Measurements from ENCODE around the gene RPS6KA2.

The RPS6KA2 gene

DNA sequence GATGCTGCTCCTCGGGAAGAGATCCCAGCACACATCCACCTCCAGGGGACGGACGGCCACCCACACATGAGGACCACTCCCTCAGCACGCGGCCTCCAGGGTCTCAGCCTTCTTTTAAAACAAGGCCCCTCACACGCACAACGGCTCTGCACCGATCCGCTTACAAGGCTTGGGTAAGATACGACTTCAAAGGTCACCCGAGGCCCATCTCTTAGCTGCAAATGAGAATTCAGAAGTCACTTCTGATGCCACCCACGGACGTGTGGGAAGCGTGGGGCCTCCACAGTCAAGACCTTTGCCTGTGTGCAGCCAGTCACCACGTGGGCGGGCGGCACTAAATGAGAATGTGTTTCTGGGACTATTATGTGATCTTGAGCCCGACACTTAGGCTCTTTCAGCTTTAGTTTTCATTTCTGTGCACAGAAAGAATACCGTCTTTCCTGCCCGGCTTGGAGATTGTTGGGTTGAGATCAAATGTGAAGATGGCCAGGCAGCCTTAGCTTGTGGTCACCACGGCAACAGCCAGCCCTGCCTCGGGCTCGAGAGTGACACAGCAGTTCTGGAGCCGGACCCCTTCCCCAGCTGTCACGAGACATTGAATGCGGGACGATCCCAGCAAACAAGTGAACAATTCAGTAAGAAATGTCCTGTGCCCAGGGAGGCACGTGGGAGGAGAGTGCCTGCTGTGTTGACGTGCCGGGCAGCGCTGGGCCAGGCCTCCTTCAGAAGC lies 132.1 kb downstream of the RPS6KA2 start:
- TF ChIP-seq, protein P1, sequence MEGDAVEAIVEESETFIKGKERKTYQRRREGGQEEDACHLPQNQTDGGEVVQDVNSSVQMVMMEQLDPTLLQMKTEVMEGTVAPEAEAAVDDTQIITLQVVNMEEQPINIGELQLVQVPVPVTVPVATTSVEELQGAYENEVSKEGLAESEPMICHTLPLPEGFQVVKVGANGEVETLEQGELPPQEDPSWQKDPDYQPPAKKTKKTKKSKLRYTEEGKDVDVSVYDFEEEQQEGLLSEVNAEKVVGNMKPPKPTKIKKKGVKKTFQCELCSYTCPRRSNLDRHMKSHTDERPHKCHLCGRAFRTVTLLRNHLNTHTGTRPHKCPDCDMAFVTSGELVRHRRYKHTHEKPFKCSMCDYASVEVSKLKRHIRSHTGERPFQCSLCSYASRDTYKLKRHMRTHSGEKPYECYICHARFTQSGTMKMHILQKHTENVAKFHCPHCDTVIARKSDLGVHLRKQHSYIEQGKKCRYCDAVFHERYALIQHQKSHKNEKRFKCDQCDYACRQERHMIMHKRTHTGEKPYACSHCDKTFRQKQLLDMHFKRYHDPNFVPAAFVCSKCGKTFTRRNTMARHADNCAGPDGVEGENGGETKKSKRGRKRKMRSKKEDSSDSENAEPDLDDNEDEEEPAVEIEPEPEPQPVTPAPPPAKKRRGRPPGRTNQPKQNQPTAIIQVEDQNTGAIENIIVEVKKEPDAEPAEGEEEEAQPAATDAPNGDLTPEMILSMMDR (IDR thresholded peaks at IDR 0.05; ENCODE audit: control insufficient read depth, extremely low read depth, insufficient read depth): no peak
- H3K4me3 ChIP-seq (ENCODE audit: low read depth, low read length): no peak overlapping the region
- no peak for DNase-seq (ENCODE audit: low read depth)

- no peak overlapping the region for H3K4me3 ChIP-seq (ENCODE audit: low read depth, low read length)
- DNase-seq (ENCODE audit: low read depth): no peak
- TF ChIP-seq, protein P1 (IDR thresholded peaks at IDR 0.05; ENCODE audit: control insufficient read depth, extremely low read depth, insufficient read depth): no peak
Observed at GRCh38 chr6:166494101-166494441, 133.0 kb downstream of the RPS6KA2 start.

DNA sequence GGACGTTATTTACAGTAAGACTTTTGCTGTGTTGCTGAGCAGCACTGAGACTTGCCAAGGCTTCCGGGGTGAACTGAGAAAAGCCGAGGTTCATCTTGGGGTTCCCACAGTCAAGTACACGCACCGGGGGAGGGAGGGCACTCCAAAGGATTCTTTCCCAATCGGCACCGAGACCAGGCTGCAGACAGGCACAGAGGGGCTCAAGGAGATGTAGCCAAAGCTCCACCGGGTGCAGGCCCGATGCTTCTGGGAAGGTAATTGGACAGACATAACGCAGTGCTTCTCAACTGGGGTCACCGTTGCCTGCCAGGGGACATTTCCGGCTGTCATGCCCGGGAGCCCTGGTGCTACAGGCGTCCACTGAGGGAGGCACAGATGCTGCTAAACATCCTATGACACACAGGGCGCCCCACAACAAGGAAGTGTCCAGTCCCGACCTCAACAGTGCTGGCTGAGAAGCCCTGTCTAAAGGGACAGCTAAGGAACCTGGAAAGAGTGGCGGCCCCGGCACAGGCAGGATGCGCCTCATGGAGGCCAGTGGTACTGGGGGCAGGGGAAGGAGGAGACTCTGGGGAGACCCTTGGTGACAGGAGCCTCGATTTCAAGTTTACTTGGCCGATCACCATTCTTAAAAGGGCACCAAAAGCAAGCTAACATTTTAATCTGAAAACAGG lies 133.5 kb downstream of the RPS6KA2 start:
- no peak overlapping the region for H3K4me3 ChIP-seq (ENCODE audit: low read depth, low read length)
- no peak for DNase-seq (ENCODE audit: low read depth)
- TF ChIP-seq, protein P1 (IDR thresholded peaks at IDR 0.05; ENCODE audit: control insufficient read depth, extremely low read depth, insufficient read depth): no peak

DNA sequence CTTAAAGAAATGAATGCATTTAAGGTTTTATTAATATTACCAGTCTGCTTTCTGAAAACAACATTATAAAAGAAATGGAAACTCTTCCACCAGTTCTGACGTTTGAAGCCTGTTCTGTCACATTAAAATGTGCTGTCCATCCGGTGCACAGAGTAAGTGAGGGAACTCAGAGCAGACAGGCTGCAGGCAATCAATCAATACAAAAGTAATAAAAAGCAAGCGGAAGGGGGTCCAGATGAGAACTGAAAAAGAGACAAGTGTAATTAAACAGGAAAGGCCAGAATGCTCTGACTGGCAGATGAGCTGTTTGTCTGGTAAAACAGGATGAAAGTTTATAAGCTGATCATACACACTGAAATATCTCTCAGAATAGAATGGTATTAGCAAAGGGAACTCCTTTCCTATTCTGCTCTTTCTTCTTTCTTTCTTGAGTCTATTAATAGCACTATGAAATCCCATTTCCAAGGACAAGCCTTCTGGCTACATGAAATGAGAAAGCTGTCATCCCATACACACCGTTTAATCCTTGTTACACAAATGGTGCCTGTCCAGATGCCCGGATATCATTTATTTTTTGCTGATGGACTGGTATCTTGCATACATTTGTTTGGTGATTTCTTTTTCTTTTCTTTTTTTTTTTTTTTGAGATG lies 134.8 kb downstream of the RPS6KA2 start:
- no peak for DNase-seq (ENCODE audit: low read depth)

DNA sequence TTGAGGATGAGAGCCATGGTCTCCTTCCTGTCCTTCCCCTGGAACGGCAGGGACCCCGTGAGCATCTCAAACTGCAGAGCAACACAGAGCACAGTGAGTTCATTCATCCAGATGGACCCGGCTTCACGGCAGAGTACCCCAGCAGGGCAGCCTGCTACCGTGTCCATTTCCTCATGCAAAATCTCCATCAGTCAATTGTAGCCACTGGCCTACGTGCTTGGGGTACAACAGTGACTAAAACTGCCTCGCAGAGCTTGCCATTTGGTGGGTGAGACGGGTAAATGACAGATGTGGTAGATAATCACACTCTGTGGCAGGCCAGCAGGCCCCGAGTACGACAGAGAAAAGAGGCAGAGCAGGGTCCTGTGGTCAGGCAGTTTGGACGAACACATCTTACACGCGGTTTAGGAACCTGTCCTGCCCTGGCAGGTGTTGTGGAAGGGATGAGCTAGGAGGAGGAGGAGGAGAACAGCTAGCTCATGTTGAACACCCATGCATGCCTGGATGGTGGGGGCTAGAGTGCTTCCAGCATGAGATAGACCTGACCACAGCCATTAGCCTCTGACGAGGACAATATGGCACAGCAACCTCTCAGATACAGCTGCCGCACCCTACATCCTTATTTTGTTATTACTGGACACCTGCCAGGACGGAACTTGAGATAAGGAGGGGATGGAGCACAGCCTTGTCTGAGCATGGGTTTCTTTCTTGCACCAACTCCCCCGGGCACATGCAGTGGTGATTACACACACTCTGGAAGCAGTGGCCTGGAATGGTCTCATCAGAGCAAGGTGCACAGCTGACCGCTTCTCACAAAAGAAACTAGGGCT lies 136.2 kb downstream of the RPS6KA2 start:
- H3K4me3 ChIP-seq (ENCODE audit: low read depth, low read length): no peak overlapping the region
- TF ChIP-seq, protein P1 (IDR thresholded peaks at IDR 0.05; ENCODE audit: control insufficient read depth, extremely low read depth, insufficient read depth): no peak
- no peak for DNase-seq (ENCODE audit: low read depth)

More for the DNA sequence above, 134.8 kb downstream of the RPS6KA2 start:
- TF ChIP-seq, protein P1 (IDR thresholded peaks at IDR 0.05; ENCODE audit: control insufficient read depth, extremely low read depth, insufficient read depth): no peak
- H3K4me3 ChIP-seq (ENCODE audit: low read depth, low read length): no peak overlapping the region

- TF ChIP-seq, protein P1 (IDR thresholded peaks at IDR 0.05; ENCODE audit: control insufficient read depth, extremely low read depth, insufficient read depth): no peak
- no peak for DNase-seq (ENCODE audit: low read depth)
- H3K4me3 ChIP-seq (ENCODE audit: low read depth, low read length): no peak overlapping the region
Observed at GRCh38 chr6:166489301-166490155, 137.5 kb downstream of the RPS6KA2 start.

All from LNCaP clone FGC (cell line).